ENCODE results near the gene ABCA6. TPM values are rescaled to one million over a fixed set of nuclear protein-coding genes. Genes with fewer than 3 reads are reported as not detected.

ABCA6 gene
- polyA plus RNA-seq, 1 donor (not counting 4 experiments of a cell fraction or from before 2014, with no cell fraction given), result 0.14 TPM

DNA sequence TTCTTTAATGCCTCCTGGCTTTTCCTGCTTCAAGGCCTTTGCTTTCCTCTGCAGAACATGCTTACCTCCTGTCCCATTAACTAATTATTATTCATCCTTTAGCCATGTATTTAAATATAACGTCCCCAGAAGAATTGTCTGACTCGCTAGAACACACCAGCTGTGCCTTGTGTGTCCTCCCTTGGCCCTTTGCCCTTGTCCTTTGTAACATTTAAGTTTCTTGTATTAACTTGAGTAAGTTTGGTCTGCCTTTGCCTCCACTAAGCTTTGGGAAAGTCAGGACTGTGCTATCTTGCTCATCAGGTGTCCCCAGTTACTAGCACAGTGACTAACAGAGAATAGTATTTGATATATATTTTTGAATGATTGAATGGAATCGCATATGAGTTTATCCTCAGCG lies 51.3 kb downstream of the ABCA6 start:
- Histone ChIP-seq H4K20me1 (ENCODE audit: control insufficient read depth, extremely low read depth, insufficient read depth, low read length) (no peaks in the 10 kb centered on the region), H3K4me2 (ENCODE audit: control insufficient read depth, extremely low read depth, insufficient read depth, low read depth, low read length) (no peak overlapping the region), H3K9ac (ENCODE audit: control insufficient read depth, extremely low read depth, insufficient read depth, low read length) (no peak overlapping the region), H2AFZ (ENCODE audit: control insufficient read depth, low read length) (no peak overlapping the region), H3K27me3 (ENCODE audit: control insufficient read depth, extremely low read depth, insufficient read depth, low read length) (no peaks in the 10 kb centered on the region), H3K4me1 (ENCODE audit: control insufficient read depth, extremely low read depth, insufficient read depth, low read length) (no peaks in the 10 kb centered on the region), H3K79me2 (ENCODE audit: control insufficient read depth, insufficient read depth, low read length) (no peaks in the 10 kb centered on the region), H3K9me1 (ENCODE audit: control insufficient read depth, extremely low read depth, insufficient read depth, low read length) (no peaks in the 10 kb centered on the region), H3K9me3 (ENCODE audit: control insufficient read depth, low read depth, low read length) (no peaks in the 10 kb centered on the region), H3K36me3 (ENCODE audit: control insufficient read depth in 2 of 2, extremely low read depth in 1 of 2, insufficient read depth in 2 of 2, low read length in 2 of 2) (no peaks in the 10 kb centered on the region), H3K4me3 (ENCODE audit: control insufficient read depth in 2 of 3, extremely low read depth in 1 of 3, insufficient read depth in 2 of 3, low read depth in 1 of 3, low read length in 3 of 3) (no peak overlapping the region), H3K27ac (ENCODE audit: control insufficient read depth, insufficient read depth, low read length) (no peak overlapping the region)
- dilution Hi-C loops (cut with MboI; ENCODE audit: extremely low pct_ligation_motif_present, low sequenced_read_pairs), result no loop called here
- DNase-seq (ENCODE audit: low read depth, low spot score), result no peak
- FAIRE-seq, result no peak
- TF ChIP-seq, protein P1, sequence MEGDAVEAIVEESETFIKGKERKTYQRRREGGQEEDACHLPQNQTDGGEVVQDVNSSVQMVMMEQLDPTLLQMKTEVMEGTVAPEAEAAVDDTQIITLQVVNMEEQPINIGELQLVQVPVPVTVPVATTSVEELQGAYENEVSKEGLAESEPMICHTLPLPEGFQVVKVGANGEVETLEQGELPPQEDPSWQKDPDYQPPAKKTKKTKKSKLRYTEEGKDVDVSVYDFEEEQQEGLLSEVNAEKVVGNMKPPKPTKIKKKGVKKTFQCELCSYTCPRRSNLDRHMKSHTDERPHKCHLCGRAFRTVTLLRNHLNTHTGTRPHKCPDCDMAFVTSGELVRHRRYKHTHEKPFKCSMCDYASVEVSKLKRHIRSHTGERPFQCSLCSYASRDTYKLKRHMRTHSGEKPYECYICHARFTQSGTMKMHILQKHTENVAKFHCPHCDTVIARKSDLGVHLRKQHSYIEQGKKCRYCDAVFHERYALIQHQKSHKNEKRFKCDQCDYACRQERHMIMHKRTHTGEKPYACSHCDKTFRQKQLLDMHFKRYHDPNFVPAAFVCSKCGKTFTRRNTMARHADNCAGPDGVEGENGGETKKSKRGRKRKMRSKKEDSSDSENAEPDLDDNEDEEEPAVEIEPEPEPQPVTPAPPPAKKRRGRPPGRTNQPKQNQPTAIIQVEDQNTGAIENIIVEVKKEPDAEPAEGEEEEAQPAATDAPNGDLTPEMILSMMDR (optimal IDR thresholded peaks at IDR 0.05 in 1 of 3, IDR thresholded peaks at IDR 0.05 in 1 of 3, conservative IDR thresholded peaks at IDR 0.05 in 1 of 3; ENCODE audit: extremely low read depth in 1 of 3, insufficient read depth in 2 of 3, low read length in 3 of 3), result no peak

DNA sequence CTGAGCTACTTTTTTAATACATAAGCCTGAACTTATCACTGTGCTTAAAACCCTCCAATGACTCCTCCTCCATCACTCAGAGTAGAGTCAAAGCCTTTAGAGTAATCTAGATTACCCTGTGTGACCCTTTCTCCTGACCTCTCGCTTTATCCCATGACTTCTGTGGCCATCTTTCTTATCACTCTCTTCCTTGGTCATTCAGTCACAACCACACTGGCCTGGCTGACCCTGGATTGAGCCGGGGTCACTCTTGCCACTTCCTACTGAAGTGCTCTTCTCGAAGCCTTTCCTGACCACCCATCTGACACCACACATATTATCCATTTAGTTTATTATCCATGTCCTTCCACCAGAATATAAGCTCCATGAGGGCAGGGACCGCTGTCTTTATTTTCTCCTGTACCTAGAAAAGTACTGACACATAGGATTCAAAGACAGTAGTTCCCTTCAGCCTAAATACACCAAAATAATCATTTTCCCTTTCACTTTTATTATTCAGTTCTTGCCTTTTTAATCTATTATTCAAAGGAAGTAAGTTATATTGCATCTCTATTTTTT lies 53.0 kb downstream of the ABCA6 start:
- dilution Hi-C loops (cut with MboI; ENCODE audit: extremely low pct_ligation_motif_present, low sequenced_read_pairs), result no loop called here
- Histone ChIP-seq H3K27me3 (ENCODE audit: control insufficient read depth, extremely low read depth, insufficient read depth, low read length) (no peaks in the 10 kb centered on the region), H3K79me2 (ENCODE audit: control insufficient read depth, insufficient read depth, low read length) (no peaks in the 10 kb centered on the region), H2AFZ (ENCODE audit: control insufficient read depth, low read length) (no peak overlapping the region), H3K4me3 (ENCODE audit: control insufficient read depth in 2 of 3, extremely low read depth in 1 of 3, insufficient read depth in 2 of 3, low read depth in 1 of 3, low read length in 3 of 3) (no peak overlapping the region), H3K9ac (ENCODE audit: control insufficient read depth, extremely low read depth, insufficient read depth, low read length) (no peak overlapping the region), H3K4me1 (ENCODE audit: control insufficient read depth, extremely low read depth, insufficient read depth, low read length) (no peaks in the 10 kb centered on the region), H3K9me1 (ENCODE audit: control insufficient read depth, extremely low read depth, insufficient read depth, low read length) (no peaks in the 10 kb centered on the region), H3K9me3 (ENCODE audit: control insufficient read depth, low read depth, low read length) (no peaks in the 10 kb centered on the region), H4K20me1 (ENCODE audit: control insufficient read depth, extremely low read depth, insufficient read depth, low read length) (no peaks in the 10 kb centered on the region), H3K36me3 (ENCODE audit: control insufficient read depth in 2 of 2, extremely low read depth in 1 of 2, insufficient read depth in 2 of 2, low read length in 2 of 2) (no peaks in the 10 kb centered on the region), H3K27ac (ENCODE audit: control insufficient read depth, insufficient read depth, low read length) (no peak overlapping the region), H3K4me2 (ENCODE audit: control insufficient read depth, extremely low read depth, insufficient read depth, low read depth, low read length) (no peak overlapping the region)
- DNase-seq (ENCODE audit: low read depth, low spot score) (no peak), FAIRE-seq (no peak)
- TF ChIP-seq, protein P1 (optimal IDR thresholded peaks at IDR 0.05 in 1 of 3, IDR thresholded peaks at IDR 0.05 in 1 of 3, conservative IDR thresholded peaks at IDR 0.05 in 1 of 3; ENCODE audit: extremely low read depth in 1 of 3, insufficient read depth in 2 of 3, low read length in 3 of 3), result no peak
- no peak for TF ChIP-seq EZH2 (IDR thresholded peaks at IDR 0.05; ENCODE audit: low read length)

All from keratinocyte (primary cell).